WTC11 (cell line): Measurements from ENCODE around the gene TEX14. TPM values are rescaled to one million over a fixed set of nuclear protein-coding genes. Genes with fewer than 3 reads are reported as not detected.

Source experiments
- ATAC-seq: fragments of 200-7000 bp; cut with Tn5 transposase; 2 replicates; pipeline ENCODE4 v1.10.0; 2021; ENCODE audit warnings: mild to moderate bottlenecking, moderate library complexity
- CTCF ChIA-PET: fragments of 300-600 bp; sonication (Branson Sonifier 250); formaldehyde crosslinking; loops from one replicate; lab custom pipeline; 2021; ENCODE audit warnings: antibody characterized with exemption; lab: Charles Lee
- POLR2A ChIA-PET: fragments of 350-600 bp; sonication (Branson Sonifier 250); formaldehyde crosslinking; loops from one replicate; lab custom pipeline; 2021; ENCODE audit warnings: antibody characterized with exemption; lab: Charles Lee
- DNase-seq: peaks from one replicate; pipeline ENCODE4 v3.0.0; 2021; ENCODE audit warnings: low spot score
- H3K27ac Mint-ChIP-seq: 2 replicates; pipeline ENCODE4 v1.8.0; 2021; ENCODE audit warnings: mixed read lengths
- H3K27me3 Mint-ChIP-seq: 2 replicates; pipeline ENCODE4 v1.8.0; 2021; ENCODE audit warnings: low read depth, mild to moderate bottlenecking, moderate library complexity, mixed read lengths
- H3K36me3 Mint-ChIP-seq: 2 replicates; pipeline ENCODE4 v1.8.0; 2021; ENCODE audit warnings: mixed read lengths
- H3K4me1 Mint-ChIP-seq: 2 replicates; pipeline ENCODE4 v1.8.0; 2022; ENCODE audit warnings: mixed read lengths
- H3K4me3 Mint-ChIP-seq: 2 replicates; pipeline ENCODE4 v1.8.0; 2021; ENCODE audit warnings: mild to moderate bottlenecking, moderate library complexity, mixed read lengths
- H3K9me3 Mint-ChIP-seq: 2 replicates; pipeline ENCODE4 v1.8.0; 2021; ENCODE audit warnings: mixed read lengths
- ATF1 ChIP-seq: sonication (generic); formaldehyde crosslinking; IDR thresholded peaks from 2 replicates; pipeline ENCODE4 v1.8.1; 2023; ENCODE audit warnings: mild to moderate bottlenecking, moderate library complexity, missing genetic modification reagents
- ATF3 ChIP-seq: sonication (generic); formaldehyde crosslinking; conservative IDR thresholded peaks from 2 replicates; pipeline ENCODE4 v1.8.1; 2022; ENCODE audit warnings: mild to moderate bottlenecking, missing genetic modification reagents
- E2F5 ChIP-seq: sonication (generic); formaldehyde crosslinking; IDR thresholded peaks from 2 replicates; pipeline ENCODE4 v1.8.1; 2022; ENCODE audit warnings: mild to moderate bottlenecking, moderate library complexity, missing genetic modification reagents
- ETV6 ChIP-seq: sonication (generic); formaldehyde crosslinking; IDR thresholded peaks from 2 replicates; pipeline ENCODE4 v1.8.1; 2022; ENCODE audit warnings: mild to moderate bottlenecking, missing genetic modification reagents
- GRHL2 ChIP-seq: fragments of 250-450 bp; sonication (Bioruptor Pico); IDR thresholded peaks from 2 replicates; pipeline ENCODE4 v1.8.0; 2022; ENCODE audit warnings: mild to moderate bottlenecking, moderate library complexity; ENCODE audit not compliant: insufficient replicate concordance, severe bottlenecking
- IRF2 ChIP-seq: sonication (generic); formaldehyde crosslinking; IDR thresholded peaks from 2 replicates; pipeline ENCODE4 v1.8.0; 2022; ENCODE audit warnings: low read depth, missing genetic modification reagents, borderline replicate concordance
- NFYB ChIP-seq: sonication (generic); formaldehyde crosslinking; conservative IDR thresholded peaks from 2 replicates; pipeline ENCODE4 v1.8.0; 2022; ENCODE audit warnings: low read depth, missing genetic modification reagents
- PRDM15 ChIP-seq: sonication (generic); formaldehyde crosslinking; IDR thresholded peaks from 2 replicates; pipeline ENCODE4 v1.8.0; 2022; ENCODE audit warnings: missing genetic modification reagents
- RELA ChIP-seq: sonication (generic); formaldehyde crosslinking; IDR thresholded peaks from 2 replicates; pipeline ENCODE4 v1.8.1; 2022; ENCODE audit warnings: missing genetic modification reagents, mild to moderate bottlenecking, borderline replicate concordance
- SMAD4 ChIP-seq: sonication (generic); formaldehyde crosslinking; IDR thresholded peaks from 2 replicates; pipeline ENCODE4 v1.8.0; 2022; ENCODE audit warnings: mild to moderate bottlenecking, missing genetic modification reagents
- SP1 ChIP-seq: sonication (generic); formaldehyde crosslinking; conservative IDR thresholded peaks from 2 replicates; pipeline ENCODE4 v1.8.1; 2022; ENCODE audit warnings: missing genetic modification reagents
- TCF7 ChIP-seq: sonication (generic); formaldehyde crosslinking; IDR thresholded peaks from 2 replicates; pipeline ENCODE4 v1.8.0; 2022; ENCODE audit warnings: mild to moderate bottlenecking, low read depth, missing genetic modification reagents, moderate library complexity
- TEAD1 ChIP-seq: sonication (generic); formaldehyde crosslinking; IDR thresholded peaks from 2 replicates; pipeline ENCODE4 v1.8.0; 2022; ENCODE audit warnings: mild to moderate bottlenecking, missing genetic modification reagents
- TEAD4 ChIP-seq: sonication (generic); formaldehyde crosslinking; IDR thresholded peaks from 2 replicates; pipeline ENCODE4 v1.8.0; 2022; ENCODE audit warnings: mild to moderate bottlenecking, missing genetic modification reagents
- ZBTB21 ChIP-seq: sonication (generic); formaldehyde crosslinking; IDR thresholded peaks from 2 replicates; pipeline ENCODE4 v1.8.1; 2023; ENCODE audit warnings: mild to moderate bottlenecking, missing genetic modification reagents, borderline replicate concordance
- ZNF138 ChIP-seq: sonication (generic); formaldehyde crosslinking; conservative IDR thresholded peaks from 2 replicates; pipeline ENCODE4 v1.8.1; 2022; ENCODE audit warnings: mild to moderate bottlenecking, moderate library complexity, missing genetic modification reagents
- ZNF219 ChIP-seq: sonication (generic); formaldehyde crosslinking; IDR thresholded peaks from 2 replicates; pipeline ENCODE4 v1.8.0; 2023; ENCODE audit warnings: missing genetic modification reagents, mild to moderate bottlenecking, borderline replicate concordance
- total RNA-seq: library from RNA; stranded (reverse); gene quantifications from 3 replicates; pipeline ENCODE4 v1.2.3, GENCODE V29; 2021
- TF ChIP-seq, protein P1 (sequence below): sonication (generic); formaldehyde crosslinking; IDR thresholded peaks from 2 replicates; pipeline ENCODE4 v1.8.1; 2023; ENCODE audit warnings: mild to moderate bottlenecking, missing genetic modification reagents
- TF ChIP-seq, protein P2 (sequence below): fragments of 250-450 bp; sonication (Bioruptor Pico); IDR thresholded peaks from 2 replicates; pipeline ENCODE4 v1.8.0; 2021; ENCODE audit warnings: mild to moderate bottlenecking
- TF ChIP-seq, protein P3 (sequence below): sonication (generic); formaldehyde crosslinking; IDR thresholded peaks from 2 replicates; pipeline ENCODE4 v1.8.0; 2022; ENCODE audit warnings: mild to moderate bottlenecking, missing genetic modification reagents

Gene TEX14
- total RNA-seq, 1 experiment from 2014 or later, result 1.4 TPM

DNA sequence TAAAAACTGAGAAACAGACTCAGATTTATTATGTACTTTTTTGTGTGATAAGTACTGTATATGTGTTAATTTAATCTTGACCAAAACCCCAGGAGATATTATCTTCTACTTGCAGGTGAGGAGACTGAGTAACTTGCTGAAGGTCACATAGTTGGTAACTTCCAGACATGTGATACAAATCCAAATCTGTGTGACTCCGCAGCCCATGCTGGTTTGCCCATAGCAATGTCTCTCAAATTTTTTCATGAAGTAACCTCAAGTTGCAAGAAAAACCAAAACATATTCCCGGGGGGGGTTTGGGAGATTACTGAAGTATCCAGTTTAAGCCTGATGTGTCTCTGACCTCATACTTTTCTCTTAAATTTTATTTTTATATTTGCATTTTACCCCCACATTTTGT, 3.3 kb downstream of the TEX14 start:
- Mint-ChIP-seq H3K9me3 (no peaks in the 10 kb centered on the region; the same call in 1 of the 2 replicates), H3K27ac (no peak overlapping the region), H3K36me3 (no peaks in the 10 kb centered on the region), H3K4me3 (no peak overlapping the region), H3K27me3 (peaks cover 18% of the 10 kb centered on the region), H3K4me1 (peaks cover 14% of the 10 kb centered on the region)
- DNase-seq, result no peak
- no peak for ATAC-seq
- ChIA-PET POLR2A (no interaction called here), CTCF (no interaction called here)
- TF ChIP-seq SMAD4 (CRISPR knock-in tag) (no peak), NFYB (no peak), ZNF138 (CRISPR knock-in tag) (no peak), E2F5 (CRISPR knock-in tag) (no peak), IRF2 (CRISPR knock-in tag) (no peak), ZBTB21 (CRISPR knock-in tag) (no peak), ETV6 (CRISPR knock-in tag) (no peak), ZNF219 (CRISPR knock-in tag) (no peak), RELA (CRISPR knock-in tag) (no peak), TEAD4 (CRISPR knock-in tag) (no peak), ATF1 (CRISPR knock-in tag) (no peak), TEAD1 (CRISPR knock-in tag) (no peak), PRDM15 (CRISPR knock-in tag) (no peak), SP1 (CRISPR knock-in tag) (no peak), ATF3 (no peak), TCF7 (CRISPR knock-in tag) (no peak), GRHL2 (no peak)
- TF ChIP-seq, protein P1, sequence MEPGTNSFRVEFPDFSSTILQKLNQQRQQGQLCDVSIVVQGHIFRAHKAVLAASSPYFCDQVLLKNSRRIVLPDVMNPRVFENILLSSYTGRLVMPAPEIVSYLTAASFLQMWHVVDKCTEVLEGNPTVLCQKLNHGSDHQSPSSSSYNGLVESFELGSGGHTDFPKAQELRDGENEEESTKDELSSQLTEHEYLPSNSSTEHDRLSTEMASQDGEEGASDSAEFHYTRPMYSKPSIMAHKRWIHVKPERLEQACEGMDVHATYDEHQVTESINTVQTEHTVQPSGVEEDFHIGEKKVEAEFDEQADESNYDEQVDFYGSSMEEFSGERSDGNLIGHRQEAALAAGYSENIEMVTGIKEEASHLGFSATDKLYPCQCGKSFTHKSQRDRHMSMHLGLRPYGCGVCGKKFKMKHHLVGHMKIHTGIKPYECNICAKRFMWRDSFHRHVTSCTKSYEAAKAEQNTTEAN, result no peak
- TF ChIP-seq, protein P2, sequence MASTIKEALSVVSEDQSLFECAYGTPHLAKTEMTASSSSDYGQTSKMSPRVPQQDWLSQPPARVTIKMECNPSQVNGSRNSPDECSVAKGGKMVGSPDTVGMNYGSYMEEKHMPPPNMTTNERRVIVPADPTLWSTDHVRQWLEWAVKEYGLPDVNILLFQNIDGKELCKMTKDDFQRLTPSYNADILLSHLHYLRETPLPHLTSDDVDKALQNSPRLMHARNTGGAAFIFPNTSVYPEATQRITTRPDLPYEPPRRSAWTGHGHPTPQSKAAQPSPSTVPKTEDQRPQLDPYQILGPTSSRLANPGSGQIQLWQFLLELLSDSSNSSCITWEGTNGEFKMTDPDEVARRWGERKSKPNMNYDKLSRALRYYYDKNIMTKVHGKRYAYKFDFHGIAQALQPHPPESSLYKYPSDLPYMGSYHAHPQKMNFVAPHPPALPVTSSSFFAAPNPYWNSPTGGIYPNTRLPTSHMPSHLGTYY (CRISPR knock-in tag), result no peak
- TF ChIP-seq, protein P3, sequence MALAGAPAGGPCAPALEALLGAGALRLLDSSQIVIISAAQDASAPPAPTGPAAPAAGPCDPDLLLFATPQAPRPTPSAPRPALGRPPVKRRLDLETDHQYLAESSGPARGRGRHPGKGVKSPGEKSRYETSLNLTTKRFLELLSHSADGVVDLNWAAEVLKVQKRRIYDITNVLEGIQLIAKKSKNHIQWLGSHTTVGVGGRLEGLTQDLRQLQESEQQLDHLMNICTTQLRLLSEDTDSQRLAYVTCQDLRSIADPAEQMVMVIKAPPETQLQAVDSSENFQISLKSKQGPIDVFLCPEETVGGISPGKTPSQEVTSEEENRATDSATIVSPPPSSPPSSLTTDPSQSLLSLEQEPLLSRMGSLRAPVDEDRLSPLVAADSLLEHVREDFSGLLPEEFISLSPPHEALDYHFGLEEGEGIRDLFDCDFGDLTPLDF (CRISPR knock-in tag), result no peak
